Glomerular endothelial cell (primary cell): ENCODE results near the gene ING4. TPM values are rescaled to one million over a fixed set of nuclear protein-coding genes. Genes with fewer than 3 reads are reported as not detected.

Experiments used
- DNase-seq: peaks from one replicate; pipeline ENCODE4 v3.0.0-alpha.2; 2011; ENCODE audit warnings: low read depth, low spot score; ENCODE audit errors: extremely low read depth
- total RNA-seq: library from RNA; depleted of rRNA; stranded (reverse); fragments of >200 nt; gene quantifications from 2 replicates; pipeline ENCODE4 v1.2.3, GENCODE V29; 2015

Gene ING4
- total RNA-seq, 1 donor from 2014 or later, result 55.1 TPM

DNA sequence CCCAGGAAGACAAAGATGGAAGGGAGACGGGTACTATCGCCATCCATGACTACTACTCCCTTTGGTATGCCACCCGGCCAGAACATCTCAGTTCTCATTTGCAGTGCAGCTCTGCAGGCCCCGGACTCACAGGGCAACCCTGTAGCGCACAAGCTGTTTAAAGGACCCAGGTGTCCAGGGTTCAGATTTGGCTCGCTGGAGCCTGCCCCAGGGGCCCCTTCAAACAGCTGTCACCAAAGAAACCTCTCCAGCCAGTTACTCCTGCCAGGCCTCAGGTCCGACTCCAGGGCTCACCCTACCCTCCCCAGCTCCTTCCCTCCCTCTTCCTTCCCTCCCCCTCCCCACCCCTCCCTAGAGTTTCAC lies 50.3 kb downstream of the ING4 start:
- DNase-seq, result no peak

DNA sequence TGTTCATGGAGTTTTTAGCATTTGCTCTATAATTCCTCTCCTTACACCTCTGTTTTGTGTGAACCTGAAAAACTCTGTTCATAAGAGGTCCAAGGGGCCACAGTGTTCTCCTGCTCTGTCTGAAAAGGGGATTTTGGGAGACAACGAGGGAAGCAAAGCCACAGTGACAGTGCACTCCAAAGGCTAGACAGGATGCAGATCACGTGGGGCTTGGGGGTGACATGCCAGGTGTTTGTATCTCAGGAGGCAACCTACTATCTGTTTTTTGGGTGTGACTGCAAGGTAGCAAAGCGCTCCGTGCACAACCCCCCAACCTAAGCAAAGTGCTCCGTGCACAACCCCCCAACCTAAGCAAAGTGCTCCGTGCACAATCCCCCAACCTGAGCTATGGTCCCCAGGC lies 50.7 kb downstream of the ING4 start:
- DNase-seq, result no peak

DNA sequence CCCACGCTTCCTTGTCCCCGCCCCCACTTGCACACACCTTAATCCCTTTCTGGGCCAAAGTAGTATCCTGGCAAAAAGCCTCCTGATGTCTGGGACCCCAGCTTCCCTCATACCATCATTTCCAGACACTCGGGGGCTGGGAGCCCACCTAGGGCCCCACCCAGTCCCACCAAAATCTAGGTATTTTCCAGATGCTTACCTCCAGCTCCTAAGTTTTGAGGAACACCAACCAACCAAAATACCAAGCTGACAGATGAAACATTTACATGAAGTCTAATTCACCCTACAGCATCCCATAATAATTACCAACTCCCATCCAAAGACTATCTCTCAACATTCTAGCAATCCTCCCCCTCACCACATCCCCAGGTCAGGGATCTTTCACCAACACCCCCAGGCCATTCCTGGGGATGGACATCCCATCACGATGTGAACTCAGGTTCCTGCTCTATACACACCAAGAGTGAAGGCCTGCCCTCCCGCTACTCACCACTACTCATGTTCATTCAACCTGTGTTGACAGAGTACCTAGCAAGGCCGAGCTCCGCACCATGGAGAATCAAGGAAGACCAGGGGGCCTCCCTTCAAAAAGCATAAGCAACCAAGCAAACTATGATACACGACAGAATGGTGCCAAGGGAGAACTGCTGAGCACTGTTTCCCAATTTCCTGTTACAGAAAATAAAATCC lies 54.2 kb downstream of the ING4 start:
- DNase-seq, result no peak

DNA sequence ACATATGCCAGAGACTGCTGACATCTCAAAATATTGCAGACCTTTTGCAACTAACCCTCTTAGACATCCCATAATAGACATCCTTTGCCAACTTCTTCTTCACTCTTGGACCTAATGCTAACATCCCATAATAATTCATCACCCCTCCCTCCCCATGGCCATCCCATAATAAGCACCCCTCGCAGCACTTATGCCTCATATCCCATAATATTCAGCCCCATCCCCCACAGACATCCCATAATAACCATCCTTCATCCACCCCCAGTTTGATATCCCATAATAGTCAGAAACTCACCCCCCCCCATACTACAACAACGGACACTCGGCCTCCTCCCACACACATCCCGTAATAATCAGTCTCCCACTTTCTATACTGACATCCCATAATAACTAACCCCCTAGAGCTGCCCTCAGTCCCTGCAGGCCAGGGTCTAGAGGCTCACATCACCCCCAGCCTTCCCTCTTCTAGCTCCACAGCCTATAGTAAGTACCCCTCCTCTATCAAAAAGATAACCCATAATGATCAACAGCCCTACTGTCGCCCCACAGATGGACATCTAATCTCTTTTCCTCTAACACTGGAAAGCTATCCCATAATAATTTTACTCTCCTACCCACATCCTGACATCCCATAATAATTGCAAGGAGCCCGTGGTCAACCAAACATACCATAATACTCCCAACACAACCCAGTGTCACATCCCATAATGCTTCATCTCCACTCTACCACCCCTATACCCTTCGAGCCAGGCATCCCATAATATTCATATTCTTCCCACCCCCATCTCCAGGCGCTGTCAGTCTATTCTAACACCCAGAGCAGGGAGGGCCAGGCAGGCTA lies 54.9 kb downstream of the ING4 start:
- no peak for DNase-seq

DNA sequence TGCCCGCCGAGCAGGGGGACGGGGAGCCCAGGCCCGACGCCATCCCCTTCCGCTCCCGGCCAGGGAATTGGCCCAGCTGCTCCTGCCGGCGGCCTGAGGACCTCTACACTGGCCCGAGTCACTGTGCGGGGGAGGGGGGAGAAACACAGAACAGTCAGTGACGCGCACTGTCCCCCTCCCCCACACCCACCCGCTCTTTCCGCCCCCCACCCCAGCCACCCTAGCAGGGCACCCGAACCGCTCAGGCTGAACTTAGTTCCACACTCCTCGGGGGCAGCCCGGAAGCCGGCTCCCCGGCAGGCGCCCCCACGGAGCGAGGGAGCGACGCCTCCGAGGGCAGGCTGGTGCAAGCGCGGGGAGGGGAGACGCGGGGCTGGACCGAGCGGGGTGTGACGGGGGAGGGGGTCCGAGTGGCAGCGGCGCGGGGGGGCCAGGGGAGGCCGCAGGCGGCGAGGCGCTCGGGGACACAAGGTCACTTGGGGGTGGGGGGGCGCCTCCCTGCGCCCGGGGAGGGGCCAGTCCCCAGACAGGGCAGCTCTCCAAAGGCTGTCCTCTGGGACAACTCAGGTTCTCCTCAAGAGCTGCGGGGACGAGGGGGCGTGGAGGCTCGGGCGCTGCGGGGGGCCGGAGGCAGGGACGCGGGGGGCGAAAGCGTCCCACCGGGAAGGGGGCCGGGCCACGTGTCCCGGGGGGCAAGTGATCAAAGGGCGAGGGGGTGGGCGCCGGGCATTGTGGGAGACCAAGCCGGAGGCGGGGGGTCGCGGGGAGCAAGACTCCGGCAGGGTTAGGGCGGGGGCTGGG lies 56.4 kb downstream of the ING4 start:
- DNase-seq, result no peak

DNA sequence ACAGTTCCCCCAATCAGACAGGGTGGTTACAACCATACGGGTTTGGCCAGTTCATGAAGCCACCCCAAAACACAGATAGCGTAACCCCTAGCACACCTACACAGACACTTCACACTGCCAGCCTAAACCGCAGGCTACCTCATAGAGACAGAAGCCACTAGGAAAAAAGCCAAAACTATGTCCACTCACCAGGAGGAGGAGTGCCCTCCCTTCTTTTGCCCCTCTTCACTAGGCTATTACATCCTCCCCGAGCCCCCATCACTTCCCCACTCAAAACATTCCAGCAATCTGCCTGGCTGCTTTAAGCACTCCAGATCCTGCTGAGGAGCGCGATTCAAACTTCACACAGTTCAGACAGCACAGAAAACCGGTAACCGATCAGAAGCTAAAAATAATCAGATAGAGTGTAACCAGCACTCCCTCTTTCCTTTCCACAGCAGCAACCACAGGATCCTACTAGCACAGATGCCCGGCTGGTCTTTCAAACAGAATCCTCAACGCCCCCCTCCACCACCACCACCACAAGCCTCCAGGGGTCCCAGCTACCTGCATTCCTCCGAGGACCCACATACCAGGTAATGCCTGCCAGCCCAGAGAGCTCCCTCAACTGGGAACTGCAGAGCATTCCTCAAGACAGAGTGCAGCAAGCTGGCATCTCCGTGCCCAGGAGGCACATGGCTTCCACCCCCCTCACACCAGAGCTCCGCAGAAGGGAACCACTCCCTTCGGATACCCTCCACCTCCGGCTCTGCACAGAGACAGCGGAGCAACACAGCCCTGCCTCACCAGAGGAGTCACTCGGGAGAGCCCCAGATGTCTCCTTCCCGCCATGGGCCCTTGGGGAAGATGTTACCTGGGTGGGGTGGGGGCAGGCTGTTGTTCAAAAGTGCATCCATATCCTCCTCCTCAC lies 57.2 kb downstream of the ING4 start:
- DNase-seq, result no peak

DNA sequence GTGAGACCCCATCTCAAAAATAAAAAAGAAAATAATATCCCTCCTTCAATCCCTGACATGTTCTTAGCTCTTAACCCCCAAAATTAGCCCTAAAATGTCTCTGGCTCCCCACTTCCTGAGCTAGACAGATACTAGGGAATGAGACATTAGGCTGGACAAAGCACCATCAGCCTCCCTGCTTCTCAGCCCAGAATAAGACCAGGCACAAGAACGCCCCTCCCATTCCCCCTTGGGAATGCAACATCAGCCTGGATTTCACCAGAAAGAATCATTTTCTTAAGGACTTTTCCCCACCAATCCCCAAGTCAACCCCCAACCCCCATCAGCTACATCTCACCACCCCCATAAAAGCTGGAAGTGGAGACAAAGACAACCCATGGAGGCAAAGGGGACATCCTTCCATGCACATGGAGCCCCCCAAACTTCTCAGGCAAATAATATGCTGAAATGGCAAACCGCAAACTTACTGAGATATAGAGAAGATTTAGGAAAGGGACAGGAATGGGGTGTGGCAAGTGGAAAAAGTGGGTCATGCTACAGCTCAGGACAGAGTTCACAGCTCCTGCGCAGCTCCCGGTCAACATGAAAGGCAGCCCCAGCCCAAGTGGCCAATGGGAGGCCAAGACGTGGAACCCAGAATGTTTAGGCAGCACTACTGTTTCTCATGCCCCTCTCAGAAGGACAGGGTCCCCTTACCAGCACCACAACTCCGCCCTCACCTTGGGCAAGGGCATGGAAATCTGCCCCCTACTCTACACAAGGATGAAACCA lies 58.5 kb downstream of the ING4 start:
- no peak for DNase-seq

DNA sequence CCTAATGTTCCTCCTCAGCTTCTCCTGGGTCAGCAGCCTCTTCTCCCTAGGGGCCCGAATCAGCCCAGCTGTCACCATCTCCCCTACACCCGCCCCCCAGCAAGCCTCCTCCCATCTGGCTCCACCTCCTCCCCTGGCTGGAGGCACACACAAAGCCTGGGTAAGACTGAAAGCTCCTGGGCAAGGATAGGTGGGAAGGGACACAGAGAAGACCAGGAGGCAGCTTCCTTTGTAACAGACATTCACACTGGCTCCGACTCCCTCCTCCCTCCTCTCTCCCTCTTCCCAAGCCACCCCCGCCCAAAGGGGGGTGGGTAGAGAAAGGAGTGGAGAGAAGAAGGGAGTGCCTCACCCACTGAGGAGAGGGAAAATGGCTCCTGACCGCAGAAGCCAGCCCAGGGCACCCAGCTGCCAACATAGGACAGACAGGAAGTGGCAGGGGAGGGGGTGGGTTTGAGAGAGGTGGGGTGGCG lies 59.8 kb downstream of the ING4 start:
- no peak for DNase-seq

DNA sequence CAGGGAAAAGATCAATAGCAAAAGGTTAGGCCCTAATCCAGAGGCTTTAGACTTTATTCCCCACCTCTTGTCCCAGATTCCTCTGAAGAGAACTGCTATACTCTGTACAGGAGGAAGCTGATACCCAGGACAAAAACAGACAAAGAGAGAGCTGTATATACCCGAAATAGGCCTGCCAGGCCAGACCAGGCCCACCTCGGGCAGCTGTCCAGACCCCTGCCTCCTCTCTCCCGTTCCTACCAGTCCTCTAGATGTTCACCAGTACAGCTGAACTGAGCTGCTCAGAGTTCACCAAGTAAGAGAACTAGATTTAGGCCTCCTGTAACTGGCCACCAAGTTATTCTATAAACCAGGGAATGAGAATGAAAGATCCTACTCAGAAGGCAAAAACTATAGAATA lies 60.4 kb downstream of the ING4 start:
- DNase-seq, result no peak

Other genes starting within 250 kb of the ING4 start
- gene CD27, start 218.2 kb downstream of the ING4 start, total RNA-seq, result 0.53 TPM in 1 of 2 replicates, not detected in the other
- 32.8 and 38.7 TPM in 2 replicates for gene TAPBPL, start 211.1 kb downstream of the ING4 start, total RNA-seq
- gene VAMP1, start 192.4 kb downstream of the ING4 start, total RNA-seq, result 1.8 and 7.2 TPM in 2 replicates
- gene MRPL51, start 169.9 kb downstream of the ING4 start, total RNA-seq, result 76.3 and 86.1 TPM in 2 replicates
- gene NCAPD2, start 169.0 kb downstream of the ING4 start, total RNA-seq, result 37.3 and 45.0 TPM in 2 replicates
- gene GAPDH, start 128.6 kb downstream of the ING4 start, total RNA-seq, result 4,807 and 5,799 TPM in 2 replicates
- gene IFFO1, start 107.1 kb downstream of the ING4 start, total RNA-seq, result 26.7 and 30.5 TPM in 2 replicates
- 29.7 and 46.9 TPM in 2 replicates for gene NOP2, start 94.8 kb downstream of the ING4 start, total RNA-seq
- 183 and 211 TPM in 2 replicates for gene CHD4, start 55.7 kb downstream of the ING4 start, total RNA-seq
- 0.58 TPM in 1 of 2 replicates, not detected in the other for gene LPAR5, start 27.2 kb downstream of the ING4 start, total RNA-seq
- 0.58 TPM in 1 of 2 replicates, not detected in the other for gene ACRBP, start 15.7 kb downstream of the ING4 start, total RNA-seq
- 20.1 and 30.3 TPM in 2 replicates for gene ZNF384, start 26.3 kb upstream of the ING4 start, total RNA-seq
- not detected in 2 replicates for gene PIANP, start 37.7 kb upstream of the ING4 start, total RNA-seq
- gene COPS7A, start 60.9 kb upstream of the ING4 start, total RNA-seq, result 58.8 and 72.9 TPM in 2 replicates
- 186 and 229 TPM in 2 replicates for gene MLF2, start 90.0 kb upstream of the ING4 start, total RNA-seq
- 240 and 281 TPM in 2 replicates for gene PTMS, start 103.2 kb upstream of the ING4 start, total RNA-seq
- gene LAG3, start 109.4 kb upstream of the ING4 start, total RNA-seq, result not detected in 2 replicates
- not detected in 2 replicates for gene CD4, start 126.4 kb upstream of the ING4 start, total RNA-seq
- 2.0 and 3.7 TPM in 2 replicates for gene GPR162, start 158.7 kb upstream of the ING4 start, total RNA-seq
- gene P3H3, start 165.3 kb upstream of the ING4 start, total RNA-seq, result 53.8 and 87.9 TPM in 2 replicates
- gene GNB3, start 177.8 kb upstream of the ING4 start, total RNA-seq, result 0.39 and 2.3 TPM in 2 replicates
- gene CDCA3, start 188.2 kb upstream of the ING4 start, total RNA-seq, result 6.0 and 14.6 TPM in 2 replicates
- 74.8 and 77.1 TPM in 2 replicates for gene USP5, start 189.0 kb upstream of the ING4 start, total RNA-seq
- 542 and 832 TPM in 2 replicates for gene TPI1, start 204.4 kb upstream of the ING4 start, total RNA-seq
- gene SPSB2, start 210.2 kb upstream of the ING4 start, total RNA-seq, result 5.3 and 5.5 TPM in 2 replicates
- 6.3 and 9.6 TPM in 2 replicates for gene LRRC23, start 241.7 kb upstream of the ING4 start, total RNA-seq